Gastrocnemius medialis (tissue), 4 donors: ENCODE results near the gene LITAF. TPM values are rescaled to one million over a fixed set of nuclear protein-coding genes. Genes with fewer than 3 reads are reported as not detected.
"Not testable (repeated sequence)": the region's sequence is repeated elsewhere in the genome, so short reads cannot be mapped to it uniquely, and the experiment has no call there.

ENCODE experiments used
- ATAC-seq, 2 donors: fragments of 150-250 bp; one replicate each; pipeline ENCODE4 v1.9.1; 2016
- DNase-seq, 2 donors: peaks; one replicate each; pipeline ENCODE4 v3.0.0-alpha.2; 2019
- H3K27ac ChIP-seq, 4 donors: fragments of 200-600 bp; sonication (generic); 1 replicate in 1 of 4; 2 replicates in 3 of 4; pipeline ENCODE4 v1.5.1; 2016 to 2018; ENCODE audit warnings: mild to moderate bottlenecking in 2 of 4, moderate library complexity in 1 of 4
- H3K27me3 ChIP-seq, 3 donors: fragments of 200-600 bp; sonication (generic) in 2 of 3; 1 replicate in 1 of 3; 2 replicates in 2 of 3; pipeline versions ENCODE4 v1.5.1 to v1.6.0; 2016 to 2019; ENCODE audit warnings: mild to moderate bottlenecking in 1 of 3, moderate library complexity in 1 of 3
- H3K36me3 ChIP-seq, 2 donors: fragments of 200-600 bp; sonication (generic) in 1 of 2; one replicate each; pipeline ENCODE4 v1.5.1; 2017 to 2018
- H3K4me1 ChIP-seq, 2 donors: fragments of 200-600 bp; sonication (generic) in 1 of 2; one replicate each; pipeline ENCODE4 v1.5.1; 2016 to 2017; ENCODE audit warnings: mild to moderate bottlenecking in 2 of 2
- H3K4me3 ChIP-seq, 4 donors: fragments of 200-600 bp; sonication (generic) in 3 of 4; 1 replicate in 1 of 4; 2 replicates in 3 of 4; pipeline ENCODE4 v1.5.1; 2016 to 2019; ENCODE audit warnings: mild to moderate bottlenecking in 2 of 4
- H3K9me3 ChIP-seq, 3 donors: fragments of 200-600 bp; sonication (generic) in 2 of 3; 1 replicate in 1 of 3; 2 replicates in 2 of 3; pipeline ENCODE4 v1.5.1; 2016 to 2019
- CTCF ChIP-seq, 5 experiments: fragments of 450-650 bp in 3 of 5; fragments of 200-600 bp in 2 of 5; sonication (generic) in 2 of 5; IDR thresholded peaks in 4 of 5; conservative IDR thresholded peaks in 1 of 5; 1 replicate in 4 of 5; 2 replicates in 1 of 5; pipeline ENCODE4 v1.5.1; 2016 to 2019; ENCODE audit warnings: antibody characterized with exemption in 5 of 5, mild to moderate bottlenecking in 3 of 5, moderate library complexity in 3 of 5
- POLR2A ChIP-seq, 2 donors: fragments of 450-650 bp; IDR thresholded peaks; one replicate each; pipeline ENCODE4 v1.6.1; 2017; ENCODE audit warnings: antibody characterized with exemption in 2 of 2, mild to moderate bottlenecking in 2 of 2, moderate library complexity in 2 of 2
- in situ Hi-C, 4 donors: fragments of 200-750 bp; cut with MboI; loops; one replicate each; pipeline versions ENCODE4 v1.15.0 to v1.8.0; 2017; ENCODE audit warnings: low sequenced_read_pairs in 4 of 4
- intact Hi-C: fragments of 100-400 bp; cut with DNase I; formaldehyde crosslinking; loops from one replicate; pipeline ENCODE4 v1.15.1; 2023; ENCODE audit warnings: low total_unique reads
- total RNA-seq, 4 donors: library from RNA; depleted of rRNA; stranded (reverse); fragments of >200 nt; gene quantifications; one replicate each; pipeline versions ENCODE4 v1.1.0 to v1.2.3, GENCODE V29; 2016

Gene LITAF
- total RNA-seq, 4 donors from 2014 or later: 11.2 to 30.1 (median 19.4) TPM

- no peaks in the 10 kb centered on the region for H3K27me3 ChIP-seq
- no peaks in the 10 kb centered on the region for H3K9me3 ChIP-seq
- TF ChIP-seq CTCF (IDR thresholded peaks at IDR 0.05 in 4 of 5, conservative IDR thresholded peaks at IDR 0.05 in 1 of 5) (no peak), POLR2A (IDR thresholded peaks at IDR 0.05) (no peak)
- DNase-seq (no peak), ATAC-seq (no peak)
- H3K36me3 ChIP-seq: no peaks in the 10 kb centered on the region
- H3K4me1 ChIP-seq: peaks cover 9% of the 10 kb centered on the region in 2 donors
- in situ Hi-C loops: no loop called here
- H3K27ac ChIP-seq: peak overlapping the region in 2 of 4 donors; percentile 51 to 72
- H3K4me3 ChIP-seq: no peak overlapping the region
- intact Hi-C loops: no loop called here
These were observed 24.3 kb downstream of the LITAF start for GRCh38 chr16:11562411-11562810.

GRCh38 chr16:11561856-11562255 is 24.9 kb downstream of the LITAF start:
- Histone ChIP-seq H3K27ac (peak overlapping the region in 3 of 4 donors; percentile 51 to 72 (median 65)), H3K36me3 (no peaks in the 10 kb centered on the region), H3K9me3 (no peaks in the 10 kb centered on the region), H3K27me3 (no peaks in the 10 kb centered on the region), H3K4me3 (no peak overlapping the region), H3K4me1 (peaks cover 9 to 10% of the 10 kb centered on the region in 2 donors)
- ATAC-seq: no peak
- intact Hi-C loops: no loop called here
- TF ChIP-seq CTCF (IDR thresholded peaks at IDR 0.05 in 4 of 5, conservative IDR thresholded peaks at IDR 0.05 in 1 of 5) (no peak), POLR2A (IDR thresholded peaks at IDR 0.05) (no peak)
- no peak for DNase-seq
- in situ Hi-C loops: no loop called here

GRCh38 chr16:11561454-11561805 is 25.3 kb downstream of the LITAF start:
- no peak for ATAC-seq

GRCh38 chr16:11560701-11561453 is 25.8 kb downstream of the LITAF start:
- H3K36me3 ChIP-seq: peaks cover 0 to 6% of the 10 kb centered on the region in 2 donors
- in situ Hi-C loops: no loop called here
- H3K9me3 ChIP-seq: no peaks in the 10 kb centered on the region
- TF ChIP-seq CTCF (IDR thresholded peaks at IDR 0.05 in 4 of 5, conservative IDR thresholded peaks at IDR 0.05 in 1 of 5) (no peak), POLR2A (IDR thresholded peaks at IDR 0.05) (peak in 1 of 2 donors; percentile 17)
- peak; percentile 54 to 58 for ATAC-seq
- peak; percentile 28 to 44 for DNase-seq
- H3K27me3 ChIP-seq: no peaks in the 10 kb centered on the region
- intact Hi-C loops: no loop called here
- H3K4me3 ChIP-seq: no peak overlapping the region
- peak overlapping the region; percentile 51 to 72 (median 60) for H3K27ac ChIP-seq
- peaks cover 9 to 10% of the 10 kb centered on the region in 2 donors for H3K4me1 ChIP-seq

More at GRCh38 chr16:11561454-11561805, 25.3 kb downstream of the LITAF start:
- in situ Hi-C loops: no loop called here
- no peaks in the 10 kb centered on the region for H3K27me3 ChIP-seq
- H3K36me3 ChIP-seq: peaks cover 0 to under 1% of the 10 kb centered on the region in 2 donors
- TF ChIP-seq CTCF (IDR thresholded peaks at IDR 0.05 in 4 of 5, conservative IDR thresholded peaks at IDR 0.05 in 1 of 5) (no peak), POLR2A (IDR thresholded peaks at IDR 0.05) (no peak)
- intact Hi-C loops: no loop called here
- H3K4me1 ChIP-seq: peaks cover 9 to 10% of the 10 kb centered on the region in 2 donors
- H3K27ac ChIP-seq: peak overlapping the region; percentile 51 to 72 (median 60)
- H3K4me3 ChIP-seq: no peak overlapping the region
- DNase-seq: no peak
- no peaks in the 10 kb centered on the region for H3K9me3 ChIP-seq

GRCh38 chr16:11558308-11558823 is 28.4 kb downstream of the LITAF start:
- intact Hi-C loops, H3K27me3 ChIP-seq, ATAC-seq, H3K9me3 ChIP-seq, H3K4me3 ChIP-seq, in situ Hi-C loops, DNase-seq: not testable (repeated sequence)
- Histone ChIP-seq H3K36me3 (peaks cover 0 to 20% of the 10 kb centered on the region in 2 donors), H3K4me1 (peaks cover 9 to 10% of the 10 kb centered on the region in 2 donors), H3K27ac (peak overlapping the region in 3 of 4 donors; percentile 35 to 39 (median 39))
